ENCODE data around the gene SYNPR. TPM values are rescaled to one million over a fixed set of nuclear protein-coding genes. Genes with fewer than 3 reads are reported as not detected.

Gene SYNPR
- not detected for total RNA-seq

- H3K4me3 ChIP-seq = peak within 1 kb of the TSS in 1 of 3 donors; percentile 10
- no peaks in the 10 kb centered on the region for H3K9me3 ChIP-seq
- no peaks in the 10 kb centered on the region for H3K4me1 ChIP-seq
- intact Hi-C loops (cut with DNase I; ENCODE audit: low total_unique reads) = no loop called here
- H3K27me3 ChIP-seq = peaks cover 0 to 35% of the 10 kb centered on the region in 2 donors
- no peak within 1 kb of the TSS for H3K27ac ChIP-seq
- H3K36me3 ChIP-seq = no peaks in the 10 kb centered on the region
- DNase-seq (ENCODE audit: low spot score in 2 of 2) = no peak
- TF ChIP-seq POLR2A (IDR thresholded peaks at IDR 0.05) = no peak
These were observed at the start of gene SYNPR for GRCh38 chr3:63278171-63279004. TSS of gene SYNPR (plus strand) at chr3:63278308.

GRCh38 chr3:63228677-63229076 is 49.4 kb upstream of the SYNPR start:
- intact Hi-C loops (cut with DNase I; ENCODE audit: low total_unique reads) = no loop called here
- H3K27ac ChIP-seq = no peak overlapping the region
- no peak overlapping the region for H3K4me3 ChIP-seq
- H3K36me3 ChIP-seq = no peaks in the 10 kb centered on the region
- H3K9me3 ChIP-seq = no peaks in the 10 kb centered on the region
- peak; percentile 20 to 53 (median 35) for TF ChIP-seq CTCF (IDR thresholded peaks at IDR 0.05)
- no peak for TF ChIP-seq POLR2AphosphoS5 (IDR thresholded peaks at IDR 0.05)
- H3K4me1 ChIP-seq = no peaks in the 10 kb centered on the region
- H3K27me3 ChIP-seq = no peaks in the 10 kb centered on the region
- DNase-seq (ENCODE audit: low spot score in 2 of 2) = no peak

- DNase-seq (ENCODE audit: low spot score in 2 of 2) = no peak
- intact Hi-C loops (cut with DNase I; ENCODE audit: low total_unique reads) = no loop called here
- H3K27ac ChIP-seq = no peak overlapping the region
- TF ChIP-seq POLR2A (IDR thresholded peaks at IDR 0.05) = no peak
- no peak for TF ChIP-seq POLR2AphosphoS5 (IDR thresholded peaks at IDR 0.05)
- no peak for TF ChIP-seq CTCF (IDR thresholded peaks at IDR 0.05)
- H3K36me3 ChIP-seq = no peaks in the 10 kb centered on the region
- no peaks in the 10 kb centered on the region for H3K9me3 ChIP-seq
- no peaks in the 10 kb centered on the region for H3K27me3 ChIP-seq
- no peak overlapping the region for H3K4me3 ChIP-seq
- no peaks in the 10 kb centered on the region for H3K4me1 ChIP-seq
These were observed 48.0 kb upstream of the SYNPR start for GRCh38 chr3:63230146-63230545.

- H3K9me3 ChIP-seq = no peaks in the 10 kb centered on the region
- intact Hi-C loops (cut with DNase I; ENCODE audit: low total_unique reads) = no loop called here
- no peak overlapping the region for H3K4me3 ChIP-seq
- H3K36me3 ChIP-seq = no peaks in the 10 kb centered on the region
- no peak for DNase-seq (ENCODE audit: low spot score in 2 of 2)
- no peaks in the 10 kb centered on the region for H3K4me1 ChIP-seq
- no peak overlapping the region for H3K27ac ChIP-seq
- H3K27me3 ChIP-seq = no peaks in the 10 kb centered on the region
- TF ChIP-seq POLR2AphosphoS5 (IDR thresholded peaks at IDR 0.05) (no peak), POLR2A (IDR thresholded peaks at IDR 0.05) (no peak), CTCF (IDR thresholded peaks at IDR 0.05) (no peak)
These were observed 46.5 kb upstream of the SYNPR start for GRCh38 chr3:63231643-63232042.

- no peaks in the 10 kb centered on the region for H3K9me3 ChIP-seq
- TF ChIP-seq CTCF (IDR thresholded peaks at IDR 0.05) = no peak
- H3K36me3 ChIP-seq = no peaks in the 10 kb centered on the region
- no peak overlapping the region for H3K27ac ChIP-seq
- H3K4me3 ChIP-seq = no peak overlapping the region
- H3K4me1 ChIP-seq = no peaks in the 10 kb centered on the region
- intact Hi-C loops (cut with DNase I; ENCODE audit: low total_unique reads) = no loop called here
- H3K27me3 ChIP-seq = no peaks in the 10 kb centered on the region
- DNase-seq (ENCODE audit: low spot score in 2 of 2) = no peak
These were observed 45.2 kb upstream of the SYNPR start for GRCh38 chr3:63232764-63233396.
